Endothelial cell of umbilical vein (primary cell): ENCODE results near the gene LTA4H. TPM values are rescaled to one million over a fixed set of nuclear protein-coding genes. Genes with fewer than 3 reads are reported as not detected.

Experiments
- BruUV-seq: library from RNA; stranded (reverse); fragments of 400-500 nt; replicated peaks from 2 replicates; lab custom pipeline; 2021; lab: Mats Ljungman, UMichigan
- CTCF ChIA-PET: fragments of 300-600, 350-600 bp; sonication (Branson Sonifier 250); formaldehyde crosslinking; loops from one replicate; lab custom pipeline; 2021; ENCODE audit warnings: antibody characterized with exemption, inconsistent platforms; lab: Charles Lee
- POLR2A ChIA-PET: fragments of 300-600, 350-600 bp; sonication (Branson Sonifier 250); formaldehyde crosslinking; loops from one replicate; lab custom pipeline; 2021; ENCODE audit warnings: antibody characterized with exemption, inconsistent platforms; lab: Charles Lee
- DNase-seq: peaks from one replicate; pipeline ENCODE4 v3.0.0-alpha.2; 2011; ENCODE audit warnings: low read depth, low spot score
- FAIRE-seq: peaks from 2 replicates; lab custom pipeline; 2011; peaks lifted over from hg19 to GRCh38; lab: Jason Lieb, UNC
- H2AFZ ChIP-seq: 2 replicates; pipeline ENCODE4 v1.6.0; 2012; ENCODE audit warnings: low read depth, low read length, control low read depth, inconsistent platforms
- H3K27ac ChIP-seq: 2 replicates; pipeline ENCODE4 v1.5.1; 2011; ENCODE audit warnings: low read depth, mild to moderate bottlenecking, control low read depth, low read length, moderate library complexity; ENCODE audit not compliant: insufficient read depth
- H3K27me3 ChIP-seq, 2 experiments: 2 replicates each; pipeline versions ENCODE4 v1.6.0 to v1.6.1; 2011; ENCODE audit warnings: low read length in 2 of 2, mixed read lengths in 1 of 2; ENCODE audit not compliant: control insufficient read depth in 2 of 2, insufficient read depth in 2 of 2
- H3K36me3 ChIP-seq, 2 experiments: 2 replicates in 1 of 2; 3 replicates in 1 of 2; pipeline ENCODE4 v1.5.1; 2011; ENCODE audit warnings: low read length in 2 of 2, mild to moderate bottlenecking in 1 of 2, moderate library complexity in 1 of 2; ENCODE audit not compliant: control insufficient read depth in 2 of 2, insufficient read depth in 2 of 2; ENCODE audit errors: extremely low read depth in 1 of 2
- H3K4me1 ChIP-seq: 3 replicates; pipeline ENCODE4 v1.5.1; 2011; ENCODE audit warnings: mild to moderate bottlenecking, low read length; ENCODE audit not compliant: control insufficient read depth, insufficient read depth; ENCODE audit errors: extremely low read depth
- H3K4me2 ChIP-seq: 2 replicates; pipeline ENCODE4 v1.6.1; 2011; ENCODE audit warnings: low read length, control low read depth, mixed read lengths; ENCODE audit not compliant: insufficient read depth
- H3K4me3 ChIP-seq, 3 experiments: fragments of 200-600 bp in 1 of 3; sonication (generic), shearing (Covaris generic) in 1 of 3; replicated peaks in 1 of 3; 2 replicates each; pipeline ENCODE4 v1.5.1; 2011 to 2016; ENCODE audit warnings: control low read depth in 3 of 3, low read length in 3 of 3, mild to moderate bottlenecking in 2 of 3, inconsistent platforms in 1 of 3, low read depth in 1 of 3, moderate library complexity in 1 of 3; ENCODE audit not compliant: insufficient read depth in 1 of 3
- H3K79me2 ChIP-seq: 2 replicates; pipeline ENCODE4 v1.6.0; 2012; ENCODE audit warnings: low read length, inconsistent platforms; ENCODE audit not compliant: control insufficient read depth, insufficient read depth
- H3K9ac ChIP-seq: replicated peaks from 2 replicates; pipeline ENCODE3; 2011; ENCODE audit warnings: low read length, control low read depth; ENCODE audit not compliant: insufficient read depth; ENCODE audit errors: extremely low read depth
- H3K9me1 ChIP-seq: replicated peaks from 3 replicates; pipeline ENCODE4 v1.6.0; 2011; ENCODE audit warnings: mild to moderate bottlenecking, low read length; ENCODE audit not compliant: control insufficient read depth, insufficient read depth; ENCODE audit errors: extremely low read depth
- H3K9me3 ChIP-seq: replicated peaks from 2 replicates; pipeline ENCODE4 v1.5.1; 2012; ENCODE audit warnings: low read length, inconsistent platforms; ENCODE audit not compliant: control insufficient read depth, insufficient read depth
- H4K20me1 ChIP-seq: replicated peaks from 2 replicates; pipeline ENCODE3; 2011; ENCODE audit warnings: mild to moderate bottlenecking, low read length; ENCODE audit not compliant: control insufficient read depth, insufficient read depth; ENCODE audit errors: extremely low read depth
- FOS ChIP-seq: IDR thresholded peaks from 2 replicates; pipeline ENCODE4 v1.6.1; 2011; ENCODE audit warnings: mild to moderate bottlenecking, low read length, moderate library complexity, borderline replicate concordance; ENCODE audit not compliant: insufficient read depth
- GATA2 ChIP-seq: IDR thresholded peaks from 2 replicates; pipeline ENCODE4 v1.7.0; 2011; ENCODE audit warnings: low read depth, mild to moderate bottlenecking, moderate library complexity, mixed read lengths, low read length; ENCODE audit not compliant: insufficient read length, insufficient read depth
- JUN ChIP-seq: IDR thresholded peaks from 2 replicates; pipeline ENCODE4 v1.6.1; 2011; ENCODE audit warnings: borderline replicate concordance, low read depth; ENCODE audit not compliant: insufficient read length, insufficient read depth
- MYC ChIP-seq: IDR thresholded peaks from one replicate; pipeline ENCODE4 v1.6.1; 2011; ENCODE audit warnings: mild to moderate bottlenecking, low read depth, low read length
- POLR2AphosphoS5 ChIP-seq: IDR thresholded peaks from 2 replicates; pipeline ENCODE4 v1.6.1; 2012; ENCODE audit warnings: low read depth, mild to moderate bottlenecking, control low read depth, low read length, moderate library complexity; ENCODE audit not compliant: insufficient read depth
- dilution Hi-C: fragments of 300-500 bp; cut with MboI; formaldehyde crosslinking; loops from one replicate; pipeline ENCODE4 v1.15.0; 2019; ENCODE audit warnings: low sequenced_read_pairs; ENCODE audit not compliant: extremely low pct_ligation_motif_present
- intact Hi-C: fragments of 100-400 bp; cut with micrococcal nuclease; formaldehyde crosslinking; loops from one replicate; pipeline ENCODE4 v1.10.0; 2022
- polyA plus RNA-seq, 4 experiments: library from polyadenylated mRNA; depleted of rRNA in 3 of 4; stranded (reverse) in 3 of 4; unstranded in 1 of 4; fragments of >200 nt; gene quantifications; 2 replicates each; pipeline versions ENCODE4 v1.2.1 to v1.2.3, GENCODE V29; 2011 to 2012; ENCODE audit warnings: missing spikeins in 1 of 4
- total RNA-seq: library from RNA; stranded (reverse); gene quantifications from 2 replicates; pipeline ENCODE4 v1.2.3, GENCODE V29; 2021
- TF ChIP-seq, protein P1 (sequence below), 2 donors: IDR thresholded peaks; 1 replicate in 1 of 2; 2 replicates in 1 of 2; pipeline ENCODE4 v1.5.1; 2011; ENCODE audit warnings: low read length in 2 of 2, mild to moderate bottlenecking in 2 of 2, moderate library complexity in 2 of 2, control low read depth in 1 of 2, inconsistent platforms in 1 of 2, low read depth in 1 of 2; ENCODE audit not compliant: insufficient read depth in 1 of 2; ENCODE audit errors: extremely low read depth in 1 of 2

LTA4H gene
- total and polyA plus RNA-seq, 2 donors (not counting 3 experiments of a cell fraction or from before 2014, with no cell fraction given) = 77.1 to 85.2 TPM

DNA sequence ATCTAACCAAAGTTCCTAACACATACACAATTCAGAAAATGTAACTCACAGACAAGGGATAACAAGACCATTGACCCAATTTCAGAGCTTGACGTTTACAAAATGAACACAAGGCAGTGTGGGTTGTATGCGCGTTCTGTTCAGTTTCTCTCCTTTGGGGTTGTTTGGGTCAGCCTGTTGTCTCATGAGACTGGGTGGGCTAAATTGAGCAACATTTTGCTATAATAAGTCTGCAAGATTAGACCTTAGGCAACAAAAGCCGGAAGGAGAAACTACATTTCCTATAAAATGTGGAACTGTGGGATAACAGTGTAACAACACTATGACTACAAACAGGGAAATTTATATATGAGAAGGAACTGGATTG, 18.8 kb upstream of the LTA4H start:
- H3K36me3 ChIP-seq = no peaks in the 10 kb centered on the region
- H3K9me3 ChIP-seq = no peaks in the 10 kb centered on the region
- FAIRE-seq = no peak
- TF ChIP-seq, protein P1, sequence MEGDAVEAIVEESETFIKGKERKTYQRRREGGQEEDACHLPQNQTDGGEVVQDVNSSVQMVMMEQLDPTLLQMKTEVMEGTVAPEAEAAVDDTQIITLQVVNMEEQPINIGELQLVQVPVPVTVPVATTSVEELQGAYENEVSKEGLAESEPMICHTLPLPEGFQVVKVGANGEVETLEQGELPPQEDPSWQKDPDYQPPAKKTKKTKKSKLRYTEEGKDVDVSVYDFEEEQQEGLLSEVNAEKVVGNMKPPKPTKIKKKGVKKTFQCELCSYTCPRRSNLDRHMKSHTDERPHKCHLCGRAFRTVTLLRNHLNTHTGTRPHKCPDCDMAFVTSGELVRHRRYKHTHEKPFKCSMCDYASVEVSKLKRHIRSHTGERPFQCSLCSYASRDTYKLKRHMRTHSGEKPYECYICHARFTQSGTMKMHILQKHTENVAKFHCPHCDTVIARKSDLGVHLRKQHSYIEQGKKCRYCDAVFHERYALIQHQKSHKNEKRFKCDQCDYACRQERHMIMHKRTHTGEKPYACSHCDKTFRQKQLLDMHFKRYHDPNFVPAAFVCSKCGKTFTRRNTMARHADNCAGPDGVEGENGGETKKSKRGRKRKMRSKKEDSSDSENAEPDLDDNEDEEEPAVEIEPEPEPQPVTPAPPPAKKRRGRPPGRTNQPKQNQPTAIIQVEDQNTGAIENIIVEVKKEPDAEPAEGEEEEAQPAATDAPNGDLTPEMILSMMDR (IDR thresholded peaks at IDR 0.05; ENCODE audit: extremely low read depth in 1 of 2, insufficient read depth in 1 of 2, low read depth in 1 of 2, low read length in 2 of 2) = no peak
- TF ChIP-seq JUN = no peak
- no peak for TF ChIP-seq POLR2AphosphoS5
- no peak for TF ChIP-seq FOS
- no peak for TF ChIP-seq MYC
- peak; percentile 16 for TF ChIP-seq GATA2
- no peaks in the 10 kb centered on the region for H4K20me1 ChIP-seq
- H2AFZ ChIP-seq = peak overlapping the region; percentile 74
- CTCF ChIA-PET = interaction anchor here (1.0 to 1.3 kb wide), 2 partner anchors 90 to 161 kb away, joined by 3 to 7 read pairs; no protein-coding TSS in a partner anchor
- H3K79me2 ChIP-seq = no peaks in the 10 kb centered on the region
- dilution Hi-C loops = no loop called here
- intact Hi-C loops = no loop called here
- peaks cover 22% of the 10 kb centered on the region for H3K4me1 ChIP-seq
- peak overlapping the region; percentile 47 for H3K4me2 ChIP-seq
- H3K27ac ChIP-seq = peak overlapping the region; percentile 88
- no peaks in the 10 kb centered on the region for H3K9me1 ChIP-seq
- H3K4me3 ChIP-seq = no peak overlapping the region
- H3K9ac ChIP-seq = peak overlapping the region; percentile 54
- no peaks in the 10 kb centered on the region for H3K27me3 ChIP-seq
- BruUV-seq = no TSS peak
- DNase-seq = peak; percentile 94
- POLR2A ChIA-PET = interaction anchor here (1.6 kb wide), 1 partner anchor 346 kb away, joined by 3 read pairs; the partner anchor contains the start of gene CDK17
